Gastrocnemius medialis (tissue), 4 donors: ENCODE data around the gene ATP5PF.

Experiments used
- POLR2A ChIP-seq, 2 donors: fragments of 450-650 bp; IDR thresholded peaks; one replicate each; pipeline ENCODE4 v1.6.1; 2017; ENCODE audit warnings: antibody characterized with exemption in 2 of 2, mild to moderate bottlenecking in 2 of 2, moderate library complexity in 2 of 2
- TF ChIP-seq, protein P1 (sequence below), 5 experiments: fragments of 450-650 bp in 3 of 5; fragments of 200-600 bp in 2 of 5; sonication (generic) in 2 of 5; IDR thresholded peaks in 4 of 5; conservative IDR thresholded peaks in 1 of 5; 1 replicate in 4 of 5; 2 replicates in 1 of 5; pipeline ENCODE4 v1.5.1; 2016 to 2019; ENCODE audit warnings: antibody characterized with exemption in 5 of 5, mild to moderate bottlenecking in 3 of 5, moderate library complexity in 3 of 5

DNA sequence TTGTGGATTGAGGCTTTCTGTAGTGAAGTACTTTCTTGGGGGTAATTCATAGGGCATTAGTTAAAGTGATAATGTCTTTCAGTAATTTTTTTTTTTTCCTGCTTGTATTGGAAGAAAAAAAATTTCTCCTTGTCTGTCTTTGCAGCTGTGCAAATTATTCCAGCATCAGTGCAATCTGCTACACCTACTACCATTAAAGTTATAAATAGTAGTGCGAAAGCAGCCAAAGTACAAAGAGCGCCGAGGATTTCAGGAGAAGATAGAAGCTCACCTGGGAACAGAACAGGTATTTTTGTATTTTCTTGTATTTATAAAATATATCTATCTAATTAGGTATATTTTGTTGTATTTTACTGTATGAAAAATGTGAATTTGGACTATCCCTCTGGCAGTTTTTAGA is 29.4 kb upstream of the ATP5PF start:
- TF ChIP-seq, protein P1, sequence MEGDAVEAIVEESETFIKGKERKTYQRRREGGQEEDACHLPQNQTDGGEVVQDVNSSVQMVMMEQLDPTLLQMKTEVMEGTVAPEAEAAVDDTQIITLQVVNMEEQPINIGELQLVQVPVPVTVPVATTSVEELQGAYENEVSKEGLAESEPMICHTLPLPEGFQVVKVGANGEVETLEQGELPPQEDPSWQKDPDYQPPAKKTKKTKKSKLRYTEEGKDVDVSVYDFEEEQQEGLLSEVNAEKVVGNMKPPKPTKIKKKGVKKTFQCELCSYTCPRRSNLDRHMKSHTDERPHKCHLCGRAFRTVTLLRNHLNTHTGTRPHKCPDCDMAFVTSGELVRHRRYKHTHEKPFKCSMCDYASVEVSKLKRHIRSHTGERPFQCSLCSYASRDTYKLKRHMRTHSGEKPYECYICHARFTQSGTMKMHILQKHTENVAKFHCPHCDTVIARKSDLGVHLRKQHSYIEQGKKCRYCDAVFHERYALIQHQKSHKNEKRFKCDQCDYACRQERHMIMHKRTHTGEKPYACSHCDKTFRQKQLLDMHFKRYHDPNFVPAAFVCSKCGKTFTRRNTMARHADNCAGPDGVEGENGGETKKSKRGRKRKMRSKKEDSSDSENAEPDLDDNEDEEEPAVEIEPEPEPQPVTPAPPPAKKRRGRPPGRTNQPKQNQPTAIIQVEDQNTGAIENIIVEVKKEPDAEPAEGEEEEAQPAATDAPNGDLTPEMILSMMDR (IDR thresholded peaks at IDR 0.05 in 4 of 5, conservative IDR thresholded peaks at IDR 0.05 in 1 of 5) = no peak
- no peak for TF ChIP-seq POLR2A (IDR thresholded peaks at IDR 0.05)
